ENCODE measurements around the gene ZNF700.

The ZNF700 gene

DNA sequence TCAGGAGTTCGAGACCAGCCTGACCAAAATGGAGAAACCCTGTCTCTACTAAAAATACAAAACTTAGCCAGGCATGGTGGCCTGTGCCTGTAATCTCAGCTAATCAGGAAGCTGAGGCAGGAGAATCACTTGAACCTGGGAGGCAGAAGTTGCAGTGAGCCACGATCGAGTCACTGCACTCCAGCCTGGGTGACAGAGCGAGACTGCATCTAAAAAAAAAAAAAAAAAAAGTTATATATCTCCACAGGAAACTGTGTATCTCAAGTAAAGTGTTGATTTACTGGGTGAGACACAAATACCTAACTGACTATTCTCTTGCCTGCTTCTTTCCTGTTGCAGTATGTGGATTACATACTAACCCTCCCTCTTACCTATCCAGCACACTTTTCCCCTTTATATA, 67.0 kb downstream of the ZNF700 start:
- DNase-seq: peak; percentile 6

DNA sequence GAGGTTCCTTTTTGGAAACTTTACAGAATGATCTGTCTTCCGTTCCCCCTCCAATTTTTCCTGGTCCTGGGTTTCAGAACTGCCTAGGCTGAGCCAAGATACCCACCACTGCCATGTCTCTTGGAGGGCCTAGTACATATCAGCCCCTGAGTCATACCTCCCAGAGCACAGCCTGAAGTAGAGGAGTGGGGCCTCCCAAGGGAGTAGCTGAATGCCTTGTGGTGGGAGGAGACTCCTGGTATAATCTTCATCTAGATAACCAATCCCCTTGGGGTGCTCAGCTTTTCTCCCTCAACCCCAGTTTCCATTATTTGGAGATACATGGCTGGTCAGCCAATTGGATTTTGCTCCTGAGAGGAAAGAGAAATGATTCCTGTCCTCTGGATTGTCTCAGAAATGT, 70.3 kb downstream of the ZNF700 start:
- DNase-seq: peak; percentile 25

All from EL (cell line).